Subcutaneous adipose tissue (tissue), 4 donors: Measurements from ENCODE around the gene PRKACB. TPM values are rescaled to one million over a fixed set of nuclear protein-coding genes. Genes with fewer than 3 reads are reported as not detected.

Source experiments
- CTCF ChIP-seq: fragments of 450-650 bp; IDR thresholded peaks from one replicate; pipeline ENCODE4 v1.5.1; 2016; ENCODE audit warnings: low read depth, mild to moderate bottlenecking, control low read depth, antibody characterized with exemption, moderate library complexity
- total RNA-seq, 4 donors: library from RNA; depleted of rRNA; stranded (reverse); fragments of >200 nt; gene quantifications; one replicate each; pipeline ENCODE4 v1.1.0, GENCODE V29; 2016

The PRKACB gene
- total RNA-seq, 4 donors from 2014 or later: 14.5 to 51.0 (median 34.5) TPM

- TF ChIP-seq CTCF: no peak
These were observed 15.6 kb downstream of the PRKACB start for GRCh38 chr1:84159533-84160240.

DNA sequence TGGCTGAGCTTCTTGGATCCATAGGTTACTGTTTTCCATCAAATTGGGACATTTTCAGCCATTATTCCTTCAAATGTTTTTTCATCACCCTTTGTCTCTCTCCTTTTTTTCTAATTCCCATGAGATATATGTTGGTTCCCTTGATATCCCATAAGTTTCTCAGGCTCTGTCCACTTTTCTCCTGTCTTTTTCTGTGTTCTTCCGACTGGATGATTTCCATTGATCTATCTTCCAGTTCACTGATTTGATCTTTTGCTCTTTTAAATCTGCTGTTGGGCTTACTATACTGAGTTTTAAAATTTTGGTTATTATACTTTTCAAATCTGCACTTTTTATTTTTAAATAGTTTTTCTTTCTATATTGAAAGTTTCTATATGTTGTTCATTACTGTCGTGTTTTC, 18.2 kb downstream of the PRKACB start:
- TF ChIP-seq CTCF: no peak

DNA sequence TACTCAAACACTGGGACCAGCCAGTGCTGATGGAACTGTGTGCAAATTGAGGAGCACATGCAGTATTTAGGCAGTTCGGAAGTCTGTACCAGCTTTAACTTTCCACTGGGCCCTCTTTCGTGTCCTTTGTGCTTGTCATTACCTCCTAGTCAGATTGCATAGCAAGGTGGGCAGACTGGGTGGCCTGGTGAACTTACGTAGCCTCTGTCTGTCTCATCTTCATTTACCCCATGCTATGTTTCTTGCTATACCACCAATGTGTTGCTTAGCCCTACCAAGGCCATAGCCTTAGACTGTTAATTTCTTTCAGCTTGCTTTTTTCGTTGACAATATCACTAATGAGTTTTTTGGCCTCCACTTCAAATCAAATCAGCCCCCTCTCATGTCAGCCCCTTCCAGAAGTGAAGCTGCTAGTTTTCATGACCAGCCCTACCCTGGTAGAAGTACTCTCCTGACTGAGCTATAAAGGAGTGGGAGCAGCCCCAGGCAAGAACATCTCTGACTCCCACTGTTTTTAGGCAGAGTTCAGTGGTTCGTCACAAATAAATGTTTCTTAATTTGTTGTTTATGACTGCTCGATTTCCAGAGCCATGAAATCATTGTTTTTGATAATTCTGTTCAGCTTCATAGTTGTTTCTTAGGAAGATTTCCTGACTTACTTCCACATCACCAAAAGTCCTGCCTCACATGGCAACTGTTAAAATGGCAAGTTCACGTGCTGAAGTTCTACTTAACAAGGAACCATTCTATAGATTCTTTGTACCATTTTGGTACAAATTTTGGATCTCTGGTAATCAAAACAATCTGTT, 19.3 kb downstream of the PRKACB start:
- no peak for TF ChIP-seq CTCF

DNA sequence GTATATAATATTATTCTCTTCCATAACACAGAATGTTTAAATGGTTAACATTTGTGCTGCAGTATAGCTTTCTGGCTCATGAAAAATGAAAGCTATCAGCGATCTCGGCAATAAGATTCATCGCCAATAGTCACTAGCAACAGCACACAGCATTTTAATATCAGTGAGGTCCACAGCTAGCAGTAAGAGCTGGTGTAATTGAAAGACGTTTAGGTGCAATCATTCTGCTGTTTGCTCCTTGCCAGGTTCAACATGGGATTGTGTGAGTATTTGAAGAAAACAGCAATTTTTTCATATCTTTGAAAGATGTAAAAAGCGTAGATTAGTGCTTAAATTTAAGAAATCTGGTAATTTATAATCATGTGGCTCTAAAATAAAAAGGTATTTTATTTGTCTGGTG, 20.1 kb downstream of the PRKACB start:
- TF ChIP-seq CTCF: no peak

DNA sequence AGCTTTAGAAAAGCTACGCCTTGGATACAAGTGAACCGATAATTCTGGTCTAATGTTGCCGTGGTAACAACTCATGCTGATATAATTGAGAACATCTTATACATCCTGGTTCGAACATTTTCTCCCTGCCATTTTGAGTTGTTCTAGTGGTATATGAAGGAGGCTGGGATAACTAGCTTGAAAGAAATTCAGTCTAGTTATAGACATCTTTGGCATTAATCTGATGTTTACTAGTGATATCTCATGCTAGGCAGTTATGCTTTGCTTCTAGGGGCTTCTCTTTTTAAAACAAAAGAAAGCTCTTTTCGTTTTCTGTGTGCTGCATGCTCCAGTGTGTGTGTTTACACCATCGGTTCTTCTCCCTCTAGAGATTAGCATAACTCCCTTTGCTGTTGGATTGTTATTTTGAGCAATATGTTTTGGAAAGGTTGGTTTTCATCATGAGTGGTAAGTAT, 20.5 kb downstream of the PRKACB start:
- TF ChIP-seq CTCF: no peak

DNA sequence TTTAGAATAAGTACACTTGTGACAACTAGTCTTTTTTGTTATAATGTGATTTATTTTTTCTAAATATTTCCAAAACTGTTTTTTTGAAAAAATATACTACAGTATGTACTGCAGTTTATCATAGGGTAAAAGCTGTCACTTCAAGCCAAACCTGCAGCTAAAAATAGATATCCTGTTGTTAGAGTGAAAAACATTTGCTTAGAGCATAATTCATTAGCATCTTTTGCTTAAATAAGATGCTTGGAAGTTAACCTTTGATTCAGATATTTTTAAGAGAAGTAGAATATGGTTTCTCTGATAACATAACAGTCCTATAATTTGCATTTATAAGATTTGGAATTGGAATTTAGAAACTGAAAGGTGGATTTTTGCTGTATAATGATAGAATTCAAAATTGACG, 21.5 kb downstream of the PRKACB start:
- no peak for TF ChIP-seq CTCF

- no peak for TF ChIP-seq CTCF
These were observed 22.7 kb downstream of the PRKACB start for GRCh38 chr1:84166797-84167196.
